ENCODE measurements around the gene PROC. TPM values are rescaled to one million over a fixed set of nuclear protein-coding genes. Genes with fewer than 3 reads are reported as not detected.

The PROC gene
- total and polyA plus RNA-seq, 9 of the 15 experiments (the other 6 are each of a cell fraction or from before 2014, with no cell fraction given), result not detected

DNA sequence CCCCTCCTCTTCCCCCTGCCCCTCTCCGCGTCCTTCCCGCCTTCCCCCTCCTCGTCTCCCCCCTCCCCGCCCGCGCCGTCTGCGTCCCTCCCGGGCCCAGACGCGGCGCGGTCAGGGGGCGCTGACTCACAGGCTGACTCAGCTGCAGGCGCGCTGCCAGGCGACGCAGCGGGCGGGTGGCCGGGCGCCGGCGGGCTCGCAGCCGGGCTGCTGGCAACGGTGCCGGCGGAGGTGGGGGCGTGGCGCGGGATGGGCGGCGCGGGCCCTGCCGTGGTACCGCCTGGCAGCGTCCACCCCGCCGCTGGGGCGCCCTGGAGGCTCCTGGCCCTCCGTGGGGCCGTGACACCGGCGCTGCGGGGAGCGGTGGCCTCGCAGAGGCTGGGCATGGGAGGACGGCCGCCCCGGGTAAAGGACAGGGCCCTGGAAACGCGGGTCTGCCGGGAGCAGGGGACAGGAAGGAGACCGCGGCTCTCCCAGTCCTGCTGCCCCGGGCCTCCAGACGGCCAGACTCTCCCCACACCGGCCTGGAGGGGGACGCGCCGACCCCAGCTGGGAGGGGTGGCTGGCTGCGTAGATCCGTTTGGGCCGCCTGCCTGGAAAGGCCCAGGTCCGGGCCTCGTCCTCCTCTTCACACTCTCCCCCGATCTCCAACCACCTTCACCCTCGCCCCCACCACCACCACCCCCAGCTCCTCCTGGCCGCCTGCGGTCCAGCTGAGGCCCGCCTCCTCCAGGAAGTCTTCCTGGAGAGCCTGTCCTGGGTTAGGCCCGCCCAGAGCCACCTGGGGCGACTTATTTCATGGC, 10.0 kb upstream of the PROC start (continued):
- TF ChIP-seq, protein P1, sequence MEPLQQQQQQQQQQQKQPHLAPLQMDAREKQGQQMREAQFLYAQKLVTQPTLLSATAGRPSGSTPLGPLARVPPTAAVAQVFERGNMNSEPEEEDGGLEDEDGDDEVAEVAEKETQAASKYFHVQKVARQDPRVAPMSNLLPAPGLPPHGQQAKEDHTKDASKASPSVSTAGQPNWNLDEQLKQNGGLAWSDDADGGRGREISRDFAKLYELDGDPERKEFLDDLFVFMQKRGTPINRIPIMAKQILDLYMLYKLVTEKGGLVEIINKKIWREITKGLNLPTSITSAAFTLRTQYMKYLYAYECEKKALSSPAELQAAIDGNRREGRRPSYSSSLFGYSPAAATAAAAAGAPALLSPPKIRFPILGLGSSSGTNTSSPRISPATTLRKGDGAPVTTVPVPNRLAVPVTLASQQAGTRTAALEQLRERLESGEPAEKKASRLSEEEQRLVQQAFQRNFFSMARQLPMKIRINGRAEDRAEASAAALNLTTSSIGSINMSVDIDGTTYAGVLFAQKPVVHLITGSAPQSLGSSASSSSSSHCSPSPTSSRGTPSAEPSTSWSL (CRISPR knock-in tag; IDR thresholded peaks at IDR 0.05; ENCODE audit: borderline replicate concordance), result no peak
- TF ChIP-seq CBFB (CRISPR knock-in tag; IDR thresholded peaks at IDR 0.05), result no peak
- TF ChIP-seq CHD2 (IDR thresholded peaks at IDR 0.05; ENCODE audit: low read depth, low read length), result no peak
- TF ChIP-seq ZNF217 (CRISPR knock-in tag; IDR thresholded peaks at IDR 0.05), result no peak
- TF ChIP-seq, protein P2, sequence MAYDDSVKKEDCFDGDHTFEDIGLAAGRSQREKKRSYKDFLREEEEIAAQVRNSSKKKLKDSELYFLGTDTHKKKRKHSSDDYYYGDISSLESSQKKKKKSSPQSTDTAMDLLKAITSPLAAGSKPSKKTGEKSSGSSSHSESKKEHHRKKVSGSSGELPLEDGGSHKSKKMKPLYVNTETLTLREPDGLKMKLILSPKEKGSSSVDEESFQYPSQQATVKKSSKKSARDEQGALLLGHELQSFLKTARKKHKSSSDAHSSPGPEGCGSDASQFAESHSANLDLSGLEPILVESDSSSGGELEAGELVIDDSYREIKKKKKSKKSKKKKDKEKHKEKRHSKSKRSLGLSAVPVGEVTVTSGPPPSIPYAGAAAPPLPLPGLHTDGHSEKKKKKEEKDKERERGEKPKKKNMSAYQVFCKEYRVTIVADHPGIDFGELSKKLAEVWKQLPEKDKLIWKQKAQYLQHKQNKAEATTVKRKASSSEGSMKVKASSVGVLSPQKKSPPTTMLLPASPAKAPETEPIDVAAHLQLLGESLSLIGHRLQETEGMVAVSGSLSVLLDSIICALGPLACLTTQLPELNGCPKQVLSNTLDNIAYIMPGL (CRISPR knock-in tag; IDR thresholded peaks at IDR 0.05), result no peak; the same call in 1 of the 2 replicates
- no peak for TF ChIP-seq ZNF644 (tag; IDR thresholded peaks at IDR 0.05; ENCODE audit: low read depth)
- TF ChIP-seq NFIC (IDR thresholded peaks at IDR 0.05), result peak; percentile 89
- TF ChIP-seq NCOA6 (IDR thresholded peaks at IDR 0.05), result no peak
- TF ChIP-seq BACH1 (tag; IDR thresholded peaks at IDR 0.05), result peak; percentile 92; the same call in 1 of the 2 replicates
- TF ChIP-seq ZSCAN29 (IDR thresholded peaks at IDR 0.05), result no peak
- no peak for TF ChIP-seq KAT2B (IDR thresholded peaks at IDR 0.05; ENCODE audit: low read depth, low read length)
- TF ChIP-seq CBX3 (IDR thresholded peaks at IDR 0.05; ENCODE audit: borderline replicate concordance in 1 of 2, low read length in 2 of 2), result 0 out of 3 replicates have a peak, but pooled peaks of 1 of the 2 experiments have one; percentile 17
- TF ChIP-seq TSC22D4 (tag; IDR thresholded peaks at IDR 0.05), result no peak
- no peak for TF ChIP-seq TRIM28 (IDR thresholded peaks at IDR 0.05)
- TF ChIP-seq NFATC3 (IDR thresholded peaks at IDR 0.05), result no peak
- TF ChIP-seq, protein P3, sequence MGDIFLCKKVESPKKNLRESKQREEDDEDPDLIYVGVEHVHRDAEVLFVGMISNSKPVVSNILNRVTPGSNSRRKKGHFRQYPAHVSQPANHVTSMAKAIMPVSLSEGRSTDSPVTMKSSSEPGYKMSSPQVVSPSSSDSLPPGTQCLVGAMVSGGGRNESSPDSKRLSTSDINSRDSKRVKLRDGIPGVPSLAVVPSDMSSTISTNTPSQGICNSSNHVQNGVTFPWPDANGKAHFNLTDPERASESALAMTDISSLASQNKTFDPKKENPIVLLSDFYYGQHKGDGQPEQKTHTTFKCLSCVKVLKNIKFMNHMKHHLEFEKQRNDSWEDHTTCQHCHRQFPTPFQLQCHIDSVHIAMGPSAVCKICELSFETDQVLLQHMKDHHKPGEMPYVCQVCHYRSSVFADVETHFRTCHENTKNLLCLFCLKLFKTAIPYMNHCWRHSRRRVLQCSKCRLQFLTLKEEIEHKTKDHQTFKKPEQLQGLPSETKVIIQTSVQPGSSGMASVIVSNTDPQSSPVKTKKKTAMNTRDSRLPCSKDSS (IDR thresholded peaks at IDR 0.05; ENCODE audit: low read depth, partially characterized antibody), result no peak
- no peak for TF ChIP-seq STAG1 (CRISPR knock-in tag; IDR thresholded peaks at IDR 0.05; ENCODE audit: borderline replicate concordance)
- peak; percentile 66; the same call in 1 of the 2 replicates for TF ChIP-seq PHF8 (IDR thresholded peaks at IDR 0.05; ENCODE audit: borderline replicate concordance, low read length)
- TF ChIP-seq ZNF316 (IDR thresholded peaks at IDR 0.05), result 0 out of 2 replicates have a peak, but pooled peaks have one; percentile 16
